GM10266 (cell line): ENCODE measurements around the gene DIRAS2.

Experiments used
- DNase-seq: peaks from one replicate; pipeline ENCODE4 v3.0.0; 2012; ENCODE audit errors: extremely low spot score
- TF ChIP-seq, protein P1 (sequence below): IDR thresholded peaks from 2 replicates; pipeline ENCODE4 v1.5.1; 2012; ENCODE audit warnings: mild to moderate bottlenecking, low read depth; ENCODE audit not compliant: control insufficient read depth, insufficient read depth; ENCODE audit errors: missing control alignments

Gene DIRAS2

DNA sequence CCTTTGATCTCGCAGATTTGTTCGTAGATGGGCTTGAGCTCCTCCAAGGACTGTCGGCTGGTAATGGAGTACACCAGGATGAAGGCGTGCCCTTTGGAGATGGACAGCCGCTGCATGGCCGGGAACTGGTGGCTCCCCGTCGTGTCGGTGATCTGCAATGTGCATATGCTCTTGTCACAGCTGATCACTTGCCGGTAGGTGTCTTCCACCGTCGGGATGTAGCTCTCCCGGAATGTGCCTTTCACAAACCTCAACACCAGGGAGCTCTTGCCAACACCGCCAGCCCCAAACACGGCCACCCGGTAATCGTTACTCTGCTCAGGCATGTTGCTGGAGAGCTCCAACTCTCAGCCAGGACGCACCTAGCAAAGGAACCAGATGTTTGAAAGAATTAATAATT, 29.1 kb downstream of the DIRAS2 start:
- TF ChIP-seq, protein P1, sequence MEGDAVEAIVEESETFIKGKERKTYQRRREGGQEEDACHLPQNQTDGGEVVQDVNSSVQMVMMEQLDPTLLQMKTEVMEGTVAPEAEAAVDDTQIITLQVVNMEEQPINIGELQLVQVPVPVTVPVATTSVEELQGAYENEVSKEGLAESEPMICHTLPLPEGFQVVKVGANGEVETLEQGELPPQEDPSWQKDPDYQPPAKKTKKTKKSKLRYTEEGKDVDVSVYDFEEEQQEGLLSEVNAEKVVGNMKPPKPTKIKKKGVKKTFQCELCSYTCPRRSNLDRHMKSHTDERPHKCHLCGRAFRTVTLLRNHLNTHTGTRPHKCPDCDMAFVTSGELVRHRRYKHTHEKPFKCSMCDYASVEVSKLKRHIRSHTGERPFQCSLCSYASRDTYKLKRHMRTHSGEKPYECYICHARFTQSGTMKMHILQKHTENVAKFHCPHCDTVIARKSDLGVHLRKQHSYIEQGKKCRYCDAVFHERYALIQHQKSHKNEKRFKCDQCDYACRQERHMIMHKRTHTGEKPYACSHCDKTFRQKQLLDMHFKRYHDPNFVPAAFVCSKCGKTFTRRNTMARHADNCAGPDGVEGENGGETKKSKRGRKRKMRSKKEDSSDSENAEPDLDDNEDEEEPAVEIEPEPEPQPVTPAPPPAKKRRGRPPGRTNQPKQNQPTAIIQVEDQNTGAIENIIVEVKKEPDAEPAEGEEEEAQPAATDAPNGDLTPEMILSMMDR = no peak

DNA sequence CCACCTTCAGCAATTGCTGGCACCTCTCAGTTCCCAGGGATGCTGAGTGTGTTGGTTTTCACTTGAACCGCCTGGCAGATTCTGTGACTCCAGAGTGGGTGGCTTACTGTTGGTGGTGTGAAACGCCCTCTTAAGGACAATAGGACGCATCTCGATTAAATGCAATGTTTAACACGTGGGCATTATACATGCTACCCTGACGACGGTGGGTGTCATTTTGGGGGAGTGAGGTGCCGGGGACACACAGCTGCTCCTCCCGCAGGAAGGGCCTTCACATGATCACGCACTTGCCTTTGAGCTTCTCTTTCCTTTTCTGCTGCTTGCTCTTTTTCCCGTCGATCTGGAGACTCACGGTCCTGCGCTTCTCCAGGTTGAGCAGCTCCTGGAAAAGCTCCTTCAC, 29.7 kb downstream of the DIRAS2 start:
- TF ChIP-seq, protein P1 = no peak
- DNase-seq = no peak

More for the DNA sequence above, 29.1 kb downstream of the DIRAS2 start:
- no peak for DNase-seq

DNA sequence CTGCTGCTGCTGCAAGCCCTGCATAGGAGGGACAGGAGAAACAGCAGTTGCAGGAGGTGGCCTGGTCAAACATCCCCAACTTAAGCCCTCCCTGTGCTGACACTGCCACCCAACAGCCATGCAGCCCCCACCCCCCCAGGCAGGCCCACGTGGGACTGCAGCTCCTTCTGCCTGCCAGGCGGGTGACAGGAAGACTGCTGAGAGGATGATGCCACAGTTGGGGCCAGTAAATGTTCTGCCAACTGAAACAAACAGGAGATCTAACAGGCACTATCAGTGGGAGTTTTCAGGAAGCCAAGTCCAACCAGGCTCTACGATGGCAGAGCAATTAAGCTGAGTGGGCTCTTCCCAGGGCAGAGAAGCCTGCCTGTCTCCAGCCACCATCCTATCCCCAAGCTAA, 31.1 kb downstream of the DIRAS2 start:
- no peak for DNase-seq
- TF ChIP-seq, protein P1 = no peak

DNA sequence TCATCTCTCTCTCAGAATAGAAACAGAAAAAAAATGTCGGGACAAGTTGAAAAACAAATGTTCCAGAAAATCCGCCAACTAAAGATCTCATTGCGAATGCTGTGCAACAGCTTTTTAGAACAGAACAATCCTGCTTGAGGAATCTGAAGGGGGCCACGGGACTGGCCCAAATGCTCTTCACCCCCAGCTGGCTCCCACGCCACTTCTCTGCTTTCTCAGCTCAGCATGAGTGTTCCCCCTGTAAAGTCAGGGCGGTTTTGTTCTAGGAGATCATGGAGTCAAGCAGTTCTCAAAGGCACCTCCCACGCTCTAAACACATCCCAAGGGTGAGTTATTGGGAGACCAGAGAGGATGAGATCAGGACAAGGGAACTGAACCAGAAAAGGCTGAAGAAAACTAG, 31.5 kb downstream of the DIRAS2 start:
- DNase-seq = no peak
- TF ChIP-seq, protein P1 = no peak

DNA sequence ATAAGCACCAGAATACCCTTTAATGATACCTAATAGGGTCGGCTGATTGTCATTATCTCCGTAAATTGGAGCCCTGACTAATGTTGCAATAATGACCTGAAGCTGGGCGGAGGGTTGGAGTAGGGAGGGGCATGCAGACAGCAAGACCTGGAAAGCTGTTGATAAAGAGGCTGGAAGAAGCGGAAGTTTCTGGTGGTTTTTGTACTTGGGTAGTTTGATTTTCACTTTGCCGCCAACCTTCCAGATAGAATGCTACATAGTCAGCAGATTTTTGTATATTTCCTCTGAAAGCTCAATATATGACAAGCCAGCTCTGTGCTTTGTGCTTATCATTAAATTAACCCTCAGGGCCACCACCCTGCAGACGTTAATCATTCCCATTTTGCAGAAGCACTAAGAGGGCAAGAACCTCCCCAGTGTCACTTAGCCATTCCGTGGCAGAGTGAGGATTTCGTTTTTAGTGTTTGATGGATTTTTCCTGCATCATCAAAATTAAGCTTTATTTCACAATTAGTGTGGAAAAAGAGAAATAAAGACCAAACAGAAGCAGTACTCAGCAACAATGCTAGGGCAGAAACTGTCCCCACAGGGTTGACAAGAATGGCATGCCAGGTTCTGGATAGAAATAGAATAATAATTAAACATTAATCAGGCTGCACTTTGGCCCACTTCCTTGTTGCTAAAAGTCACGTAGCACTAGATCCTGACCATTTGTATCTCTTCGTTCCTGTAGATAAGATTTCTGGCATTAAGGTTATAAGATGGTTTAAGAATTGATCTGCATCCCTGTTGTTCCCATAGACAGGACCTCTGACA, 34.7 kb downstream of the DIRAS2 start:
- DNase-seq = no peak
- TF ChIP-seq, protein P1 = no peak

DNA sequence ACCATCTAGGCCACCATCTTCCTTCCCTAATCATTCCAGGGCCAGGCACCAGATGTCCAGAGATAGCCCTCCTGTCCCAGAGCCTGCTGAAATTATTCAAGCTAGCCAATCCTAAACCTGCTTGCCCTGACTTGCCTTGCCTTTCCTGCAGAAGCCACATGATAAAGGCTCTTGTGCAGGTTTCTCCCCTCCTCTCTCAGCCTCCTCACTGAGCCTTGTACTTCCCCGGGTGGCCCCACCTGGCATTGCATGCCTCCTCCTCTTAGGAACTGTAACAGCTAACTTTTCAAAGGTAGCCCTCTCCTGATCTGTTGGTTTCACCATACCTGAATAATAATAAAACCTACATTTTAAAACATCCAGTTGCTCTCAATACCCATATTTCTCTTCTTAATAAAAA, 42.6 kb downstream of the DIRAS2 start:
- no peak for DNase-seq
- TF ChIP-seq, protein P1 = no peak

DNA sequence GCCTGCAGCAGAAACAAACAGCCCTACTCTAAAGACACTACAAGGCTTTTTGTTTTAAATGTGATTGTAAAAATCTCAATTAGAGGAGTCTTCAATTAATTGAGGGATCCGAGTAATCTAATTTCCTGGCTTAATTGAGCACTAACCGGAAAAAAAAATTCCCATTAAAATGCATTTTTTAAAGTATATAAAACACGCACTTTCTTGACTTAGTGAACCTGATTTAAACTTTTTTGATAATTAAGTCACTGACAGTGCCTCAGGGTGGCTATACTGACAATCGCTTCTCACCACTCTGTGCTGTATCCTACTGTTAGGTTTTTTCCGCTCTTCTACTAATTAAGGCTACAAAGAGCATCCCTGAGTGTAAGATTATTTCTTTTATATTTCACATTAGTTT, 44.4 kb downstream of the DIRAS2 start:
- DNase-seq = no peak
- TF ChIP-seq, protein P1 = no peak
